GM23248 (cell line): ENCODE measurements around the gene ARHGEF28. TPM values are rescaled to one million over a fixed set of nuclear protein-coding genes. Genes with fewer than 3 reads are reported as not detected.

ENCODE experiments used
- DNase-seq: peaks from one replicate; pipeline ENCODE4 v3.0.0-alpha.2; 2015
- H2AFZ ChIP-seq: fragments of 200-600 bp; sonication (generic); 2 replicates; pipeline ENCODE4 v1.6.1; 2016; ENCODE audit warnings: antibody characterized with exemption
- H3F3A ChIP-seq: fragments of 200-600 bp; sonication (generic); 2 replicates; pipeline ENCODE4 v1.6.1; 2016; ENCODE audit warnings: mild to moderate bottlenecking, antibody characterized with exemption, mixed run types; ENCODE audit not compliant: insufficient read depth
- H3K27ac ChIP-seq: fragments of 200-600 bp; sonication (generic); 2 replicates; pipeline ENCODE4 v1.5.1; 2016; ENCODE audit warnings: mild to moderate bottlenecking
- H3K27me3 ChIP-seq: fragments of 200-600 bp; sonication (generic); replicated peaks from 2 replicates; pipeline ENCODE4 v1.6.1; 2016; ENCODE audit warnings: mild to moderate bottlenecking; ENCODE audit not compliant: insufficient read depth
- H3K36me3 ChIP-seq: fragments of 200-600 bp; sonication (generic); 2 replicates; pipeline ENCODE4 v1.6.1; 2016; ENCODE audit warnings: low read depth, mild to moderate bottlenecking
- H3K4me1 ChIP-seq: fragments of 200-600 bp; sonication (generic); 2 replicates; pipeline ENCODE4 v1.6.1; 2016; ENCODE audit warnings: mild to moderate bottlenecking; ENCODE audit not compliant: insufficient read depth
- H3K4me2 ChIP-seq: fragments of 200-600 bp; sonication (generic); one replicate; pipeline ENCODE4 v1.6.1; 2016; ENCODE audit warnings: mild to moderate bottlenecking; ENCODE audit not compliant: unreplicated experiment
- H3K4me3 ChIP-seq: fragments of 200-600 bp; sonication (generic); 2 replicates; pipeline ENCODE4 v1.5.1; 2016; ENCODE audit warnings: mild to moderate bottlenecking
- H3K79me2 ChIP-seq: fragments of 200-600 bp; sonication (generic); 2 replicates; pipeline ENCODE4 v1.6.1; 2016; ENCODE audit warnings: mild to moderate bottlenecking; ENCODE audit not compliant: insufficient read depth
- H3K9ac ChIP-seq: fragments of 200-600 bp; sonication (generic); 2 replicates; pipeline ENCODE4 v1.6.1; 2016; ENCODE audit warnings: mild to moderate bottlenecking
- H3K9me2 ChIP-seq: fragments of 200-600 bp; sonication (generic); 2 replicates; pipeline ENCODE4 v1.6.1; 2016; ENCODE audit warnings: mixed run types, mild to moderate bottlenecking, moderate library complexity; ENCODE audit not compliant: insufficient read depth
- H3K9me3 ChIP-seq: fragments of 200-600 bp; sonication (generic); one replicate; pipeline ENCODE4 v1.6.1; 2017; ENCODE audit warnings: low read depth
- H4K20me1 ChIP-seq: fragments of 200-600 bp; sonication (generic); 2 replicates; pipeline ENCODE4 v1.6.0; 2016; ENCODE audit not compliant: insufficient read depth
- EZH2 ChIP-seq: fragments of 200-600 bp; sonication (generic); IDR thresholded peaks from 2 replicates; pipeline ENCODE4 v1.6.1; 2018; ENCODE audit warnings: antibody characterized with exemption, mild to moderate bottlenecking; ENCODE audit not compliant: insufficient read depth, poor library complexity, severe bottlenecking
- EZH2phosphoT487 ChIP-seq: fragments of 200-600 bp; sonication (generic); IDR thresholded peaks from 2 replicates; pipeline ENCODE4 v1.6.1; 2018; ENCODE audit warnings: antibody characterized with exemption, moderate library complexity, mild to moderate bottlenecking, low read depth; ENCODE audit not compliant: insufficient read depth
- WGBS, 2 experiments: methylation state at CpG; one replicate each; pipeline ENCODE4 v1.1.6; 2015 to 2017; ENCODE audit warnings: low lambda C conversion rate in 2 of 2, low coverage in 1 of 2; ENCODE audit errors: missing lambda C conversion rate in 2 of 2; 5-methylcytosine and 5-hydroxymethylcytosine counted together
- in situ Hi-C: fragments of 300-500 bp; cut with MboI; formaldehyde crosslinking; loops from 2 replicates; pipeline ENCODE4 v1.15.0; 2020
- polyA plus RNA-seq: library from polyadenylated mRNA; unstranded; fragments of >200 nt; fragmentation: Nextera tagmentation; extraction: Ambion mirVana; gene quantifications from 2 replicates; pipeline ENCODE4 v1.2.1, GENCODE V29; 2016
- total RNA-seq: library from RNA; depleted of rRNA; stranded (reverse); fragments of >200 nt; shearing (Covaris generic); gene quantifications from 2 replicates; pipeline ENCODE4 v1.2.3, GENCODE V29; 2014

The ARHGEF28 gene
- total and polyA plus RNA-seq, 2 experiments from 2014 or later: 5.0 to 9.6 TPM

DNA sequence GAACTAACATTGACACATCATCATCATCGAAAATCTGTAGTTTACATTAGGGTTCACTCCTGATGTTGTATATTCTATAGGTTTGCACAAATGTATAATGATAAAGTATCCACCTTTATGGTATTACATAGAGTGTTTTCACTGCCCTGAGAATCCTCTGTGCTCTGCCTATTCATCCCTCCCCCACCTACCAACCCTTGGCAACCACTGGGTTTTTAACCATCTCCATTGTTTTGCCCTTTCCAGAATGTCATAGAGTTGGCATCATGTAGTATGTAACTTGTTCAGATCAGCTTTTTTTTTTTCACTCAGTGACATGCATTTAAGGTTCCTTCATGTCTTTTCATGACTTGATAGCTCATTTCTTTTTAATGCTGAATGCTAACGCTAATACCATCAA lies 106.0 kb downstream of the ARHGEF28 start:
- Histone ChIP-seq H2AFZ (no peak overlapping the region), H3K4me2 (no peak overlapping the region), H3K9me3 (no peaks in the 10 kb centered on the region), H3K9me2 (no peaks in the 10 kb centered on the region), H3K4me1 (peaks cover 6% of the 10 kb centered on the region; the same call in 1 of the 2 replicates), H3F3A (no peaks in the 10 kb centered on the region), H3K9ac (no peak overlapping the region), H3K79me2 (peaks cover 5% of the 10 kb centered on the region; the same call in 1 of the 2 replicates), H4K20me1 (0 out of 2 replicates have a peak, but pooled peaks cover 4% of the 10 kb centered on the region), H3K27me3 (no peaks in the 10 kb centered on the region), H3K36me3 (no peaks in the 10 kb centered on the region), H3K4me3 (no peak overlapping the region), H3K27ac (no peak overlapping the region)
- no peak for DNase-seq
- WGBS, 2 experiments: 96 to 97% methylated on average over 2 of the region's 2 CpGs
- no peak for TF ChIP-seq EZH2
- no peak for TF ChIP-seq EZH2phosphoT487
- in situ Hi-C loops: no loop called here

DNA sequence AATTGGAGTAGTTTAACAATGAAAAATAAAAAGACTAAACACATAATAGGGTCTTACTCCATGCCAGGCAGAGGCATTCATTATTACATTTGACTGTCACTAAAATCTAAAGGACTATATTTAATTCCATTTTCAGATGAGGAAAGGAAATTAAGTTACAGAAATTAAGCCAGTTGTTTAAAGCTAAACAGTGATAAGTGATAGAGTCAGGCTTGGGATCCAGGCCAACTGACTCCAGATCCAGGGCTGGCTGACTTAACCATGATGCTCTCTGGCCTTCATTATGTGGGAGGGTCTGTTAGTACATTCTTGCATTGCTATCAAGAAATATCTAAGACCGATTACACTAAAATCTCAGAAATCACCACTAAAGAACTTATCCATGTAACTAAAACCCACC lies 107.2 kb downstream of the ARHGEF28 start:
- no peak for TF ChIP-seq EZH2
- no peak for TF ChIP-seq EZH2phosphoT487
- no peaks in the 10 kb centered on the region for H3K9me3 ChIP-seq
- no peak overlapping the region for H3K27ac ChIP-seq
- no peaks in the 10 kb centered on the region for H3F3A ChIP-seq
- H2AFZ ChIP-seq: no peak overlapping the region
- H3K9ac ChIP-seq: no peak overlapping the region
- H3K4me3 ChIP-seq: no peak overlapping the region
- 14 to 36% methylated on average over 1 of the region's 1 CpG for WGBS, 2 experiments
- peaks cover 5% of the 10 kb centered on the region; the same call in 1 of the 2 replicates for H3K79me2 ChIP-seq
- H3K27me3 ChIP-seq: no peaks in the 10 kb centered on the region
- peaks cover 6% of the 10 kb centered on the region; the same call in 1 of the 2 replicates for H3K4me1 ChIP-seq
- no peak overlapping the region for H3K4me2 ChIP-seq
- H3K9me2 ChIP-seq: no peaks in the 10 kb centered on the region
- H4K20me1 ChIP-seq: 0 out of 2 replicates have a peak, but pooled peaks cover 4% of the 10 kb centered on the region
- in situ Hi-C loops: no loop called here
- peak; percentile 56 for DNase-seq
- no peaks in the 10 kb centered on the region for H3K36me3 ChIP-seq

DNA sequence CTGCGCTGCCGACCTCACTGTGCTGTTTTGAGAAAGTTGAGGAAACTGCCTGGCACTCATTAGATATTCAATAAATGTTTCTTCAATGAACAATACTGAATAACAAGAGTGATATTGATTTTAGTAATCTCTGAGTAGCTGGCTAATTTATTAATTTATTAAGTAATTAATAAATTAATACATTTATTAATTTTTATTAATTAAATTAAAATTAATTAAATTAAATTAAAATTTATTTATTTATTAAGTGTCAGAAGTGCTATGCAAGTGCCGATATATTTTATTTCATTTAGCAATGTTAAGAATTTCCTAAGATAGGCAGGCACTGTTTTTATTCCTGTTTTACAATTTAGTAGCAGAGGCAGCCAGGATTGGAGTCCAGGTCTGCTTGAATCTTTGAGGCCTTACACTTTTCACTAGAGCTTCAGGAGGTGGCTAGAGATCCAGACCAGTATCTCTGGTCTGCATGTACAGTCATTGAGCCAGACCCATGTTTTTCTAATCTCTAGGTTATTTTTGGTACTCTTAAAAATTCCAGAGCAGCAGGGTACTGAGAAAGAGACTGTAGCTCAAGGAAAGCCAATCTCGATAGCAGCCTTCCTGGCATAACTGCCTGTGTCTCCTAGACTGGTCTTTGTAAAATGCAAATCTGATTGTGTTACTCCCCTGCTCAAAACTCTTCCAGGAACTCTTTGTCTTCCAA lies 109.2 kb downstream of the ARHGEF28 start:
- Histone ChIP-seq H3F3A (no peaks in the 10 kb centered on the region), H4K20me1 (0 out of 2 replicates have a peak, but pooled peaks cover 4% of the 10 kb centered on the region), H3K4me2 (no peak overlapping the region), H3K4me3 (no peak overlapping the region), H3K9me3 (no peaks in the 10 kb centered on the region), H2AFZ (no peak overlapping the region), H3K79me2 (peaks cover 5% of the 10 kb centered on the region), H3K36me3 (no peaks in the 10 kb centered on the region), H3K27me3 (no peaks in the 10 kb centered on the region), H3K9me2 (no peaks in the 10 kb centered on the region), H3K4me1 (peaks cover 6% of the 10 kb centered on the region; the same call in 1 of the 2 replicates), H3K9ac (no peak overlapping the region), H3K27ac (no peak overlapping the region)
- in situ Hi-C loops: no loop called here
- no peak for TF ChIP-seq EZH2phosphoT487
- no peak for TF ChIP-seq EZH2
- DNase-seq: no peak
- WGBS, 2 experiments: 58 to 60% methylated on average over 4 of the region's 4 CpGs

DNA sequence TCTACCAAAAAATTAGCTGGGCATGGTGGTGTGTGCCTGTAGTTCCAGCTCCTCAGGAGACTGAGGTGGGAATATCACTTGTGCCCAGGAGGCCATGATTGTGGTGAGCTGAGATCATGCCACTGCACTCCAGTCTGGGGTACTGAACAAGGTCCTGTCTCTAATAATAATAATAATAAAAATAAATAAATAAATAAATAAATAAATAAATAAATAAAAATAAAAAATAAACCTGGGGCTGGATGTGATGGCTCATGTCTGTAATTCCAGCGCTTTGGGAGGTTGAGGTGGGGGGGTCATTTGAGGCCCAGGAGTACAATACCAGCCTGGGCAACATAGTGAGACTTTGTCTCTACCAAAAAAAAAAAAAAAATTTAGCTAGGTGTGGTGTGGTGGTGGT lies 113.7 kb downstream of the ARHGEF28 start:
- no peaks in the 10 kb centered on the region for H3K9me3 ChIP-seq
- peaks cover 3% of the 10 kb centered on the region; the same call in 1 of the 2 replicates for H3K79me2 ChIP-seq
- no peaks in the 10 kb centered on the region for H3K4me1 ChIP-seq
- H3K36me3 ChIP-seq: no peaks in the 10 kb centered on the region
- no peak for DNase-seq
- no peak overlapping the region for H3K4me3 ChIP-seq
- 50 to 77% methylated on average over 1 of the region's 1 CpG for WGBS, 2 experiments
- TF ChIP-seq EZH2phosphoT487: no peak
- no peak for TF ChIP-seq EZH2
- H3K4me2 ChIP-seq: no peak overlapping the region
- no peak overlapping the region for H3K9ac ChIP-seq
- in situ Hi-C loops: no loop called here
- H2AFZ ChIP-seq: no peak overlapping the region
- H3K9me2 ChIP-seq: no peaks in the 10 kb centered on the region
- no peak overlapping the region for H3K27ac ChIP-seq
- no peaks in the 10 kb centered on the region for H3K27me3 ChIP-seq
- no peaks in the 10 kb centered on the region for H3F3A ChIP-seq
- no peaks in the 10 kb centered on the region for H4K20me1 ChIP-seq
